Endothelial cell of umbilical vein (primary cell): ENCODE measurements around the gene SFRP2. TPM values are rescaled to one million over a fixed set of nuclear protein-coding genes. Genes with fewer than 3 reads are reported as not detected.

Experiments used
- BruUV-seq: library from RNA; stranded (reverse); fragments of 400-500 nt; replicated peaks from 2 replicates; lab custom pipeline; 2021; lab: Mats Ljungman, UMichigan
- CTCF ChIA-PET: fragments of 300-600, 350-600 bp; sonication (Branson Sonifier 250); formaldehyde crosslinking; loops from one replicate; lab custom pipeline; 2021; ENCODE audit warnings: antibody characterized with exemption, inconsistent platforms; lab: Charles Lee
- POLR2A ChIA-PET: fragments of 300-600, 350-600 bp; sonication (Branson Sonifier 250); formaldehyde crosslinking; loops from one replicate; lab custom pipeline; 2021; ENCODE audit warnings: antibody characterized with exemption, inconsistent platforms; lab: Charles Lee
- DNase-seq: peaks from one replicate; pipeline ENCODE4 v3.0.0-alpha.2; 2011; ENCODE audit warnings: low read depth, low spot score
- FAIRE-seq: peaks from 2 replicates; lab custom pipeline; 2011; peaks lifted over from hg19 to GRCh38; lab: Jason Lieb, UNC
- H2AFZ ChIP-seq: 2 replicates; pipeline ENCODE4 v1.6.0; 2012; ENCODE audit warnings: low read depth, low read length, control low read depth, inconsistent platforms
- H3K27ac ChIP-seq: 2 replicates; pipeline ENCODE4 v1.5.1; 2011; ENCODE audit warnings: low read depth, mild to moderate bottlenecking, control low read depth, low read length, moderate library complexity; ENCODE audit not compliant: insufficient read depth
- H3K27me3 ChIP-seq, 2 experiments: 2 replicates each; pipeline versions ENCODE4 v1.6.0 to v1.6.1; 2011; ENCODE audit warnings: low read length in 2 of 2, mixed read lengths in 1 of 2; ENCODE audit not compliant: control insufficient read depth in 2 of 2, insufficient read depth in 2 of 2
- H3K36me3 ChIP-seq, 2 experiments: 2 replicates in 1 of 2; 3 replicates in 1 of 2; pipeline ENCODE4 v1.5.1; 2011; ENCODE audit warnings: low read length in 2 of 2, mild to moderate bottlenecking in 1 of 2, moderate library complexity in 1 of 2; ENCODE audit not compliant: control insufficient read depth in 2 of 2, insufficient read depth in 2 of 2; ENCODE audit errors: extremely low read depth in 1 of 2
- H3K4me1 ChIP-seq: 3 replicates; pipeline ENCODE4 v1.5.1; 2011; ENCODE audit warnings: mild to moderate bottlenecking, low read length; ENCODE audit not compliant: control insufficient read depth, insufficient read depth; ENCODE audit errors: extremely low read depth
- H3K4me2 ChIP-seq: 2 replicates; pipeline ENCODE4 v1.6.1; 2011; ENCODE audit warnings: low read length, control low read depth, mixed read lengths; ENCODE audit not compliant: insufficient read depth
- H3K4me3 ChIP-seq, 3 experiments: fragments of 200-600 bp in 1 of 3; sonication (generic), shearing (Covaris generic) in 1 of 3; replicated peaks in 1 of 3; 2 replicates each; pipeline ENCODE4 v1.5.1; 2011 to 2016; ENCODE audit warnings: control low read depth in 3 of 3, low read length in 3 of 3, mild to moderate bottlenecking in 2 of 3, inconsistent platforms in 1 of 3, low read depth in 1 of 3, moderate library complexity in 1 of 3; ENCODE audit not compliant: insufficient read depth in 1 of 3
- H3K79me2 ChIP-seq: 2 replicates; pipeline ENCODE4 v1.6.0; 2012; ENCODE audit warnings: low read length, inconsistent platforms; ENCODE audit not compliant: control insufficient read depth, insufficient read depth
- H3K9ac ChIP-seq: replicated peaks from 2 replicates; pipeline ENCODE3; 2011; ENCODE audit warnings: low read length, control low read depth; ENCODE audit not compliant: insufficient read depth; ENCODE audit errors: extremely low read depth
- H3K9me1 ChIP-seq: replicated peaks from 3 replicates; pipeline ENCODE4 v1.6.0; 2011; ENCODE audit warnings: mild to moderate bottlenecking, low read length; ENCODE audit not compliant: control insufficient read depth, insufficient read depth; ENCODE audit errors: extremely low read depth
- H3K9me3 ChIP-seq: replicated peaks from 2 replicates; pipeline ENCODE4 v1.5.1; 2012; ENCODE audit warnings: low read length, inconsistent platforms; ENCODE audit not compliant: control insufficient read depth, insufficient read depth
- H4K20me1 ChIP-seq: replicated peaks from 2 replicates; pipeline ENCODE3; 2011; ENCODE audit warnings: mild to moderate bottlenecking, low read length; ENCODE audit not compliant: control insufficient read depth, insufficient read depth; ENCODE audit errors: extremely low read depth
- CTCF ChIP-seq, 2 donors: IDR thresholded peaks; 1 replicate in 1 of 2; 2 replicates in 1 of 2; pipeline ENCODE4 v1.5.1; 2011; ENCODE audit warnings: low read length in 2 of 2, mild to moderate bottlenecking in 2 of 2, moderate library complexity in 2 of 2, control low read depth in 1 of 2, inconsistent platforms in 1 of 2, low read depth in 1 of 2; ENCODE audit not compliant: insufficient read depth in 1 of 2; ENCODE audit errors: extremely low read depth in 1 of 2
- EZH2 ChIP-seq: IDR thresholded peaks from 2 replicates; pipeline ENCODE4 v1.6.1; 2012; ENCODE audit warnings: borderline replicate concordance, low read depth, mild to moderate bottlenecking, moderate library complexity, low read length, inconsistent platforms; ENCODE audit not compliant: severe bottlenecking
- FOS ChIP-seq: IDR thresholded peaks from 2 replicates; pipeline ENCODE4 v1.6.1; 2011; ENCODE audit warnings: mild to moderate bottlenecking, low read length, moderate library complexity, borderline replicate concordance; ENCODE audit not compliant: insufficient read depth
- GATA2 ChIP-seq: IDR thresholded peaks from 2 replicates; pipeline ENCODE4 v1.7.0; 2011; ENCODE audit warnings: low read depth, mild to moderate bottlenecking, moderate library complexity, mixed read lengths, low read length; ENCODE audit not compliant: insufficient read length, insufficient read depth
- JUN ChIP-seq: IDR thresholded peaks from 2 replicates; pipeline ENCODE4 v1.6.1; 2011; ENCODE audit warnings: borderline replicate concordance, low read depth; ENCODE audit not compliant: insufficient read length, insufficient read depth
- MAX ChIP-seq: IDR thresholded peaks from 2 replicates; pipeline ENCODE4 v1.6.1; 2011; ENCODE audit not compliant: insufficient read depth, insufficient read length
- MYC ChIP-seq: IDR thresholded peaks from one replicate; pipeline ENCODE4 v1.6.1; 2011; ENCODE audit warnings: mild to moderate bottlenecking, low read depth, low read length
- POLR2A ChIP-seq: IDR thresholded peaks from 2 replicates; pipeline ENCODE4 v1.6.1; 2012; ENCODE audit warnings: low read depth, mild to moderate bottlenecking, control low read depth, low read length
- POLR2AphosphoS5 ChIP-seq: IDR thresholded peaks from 2 replicates; pipeline ENCODE4 v1.6.1; 2012; ENCODE audit warnings: low read depth, mild to moderate bottlenecking, control low read depth, low read length, moderate library complexity; ENCODE audit not compliant: insufficient read depth
- dilution Hi-C: fragments of 300-500 bp; cut with MboI; formaldehyde crosslinking; loops from one replicate; pipeline ENCODE4 v1.15.0; 2019; ENCODE audit warnings: low sequenced_read_pairs; ENCODE audit not compliant: extremely low pct_ligation_motif_present
- intact Hi-C: fragments of 100-400 bp; cut with micrococcal nuclease; formaldehyde crosslinking; loops from one replicate; pipeline ENCODE4 v1.10.0; 2022
- polyA plus RNA-seq, 4 experiments: library from polyadenylated mRNA; depleted of rRNA in 3 of 4; stranded (reverse) in 3 of 4; unstranded in 1 of 4; fragments of >200 nt; gene quantifications; 2 replicates each; pipeline versions ENCODE4 v1.2.1 to v1.2.3, GENCODE V29; 2011 to 2012; ENCODE audit warnings: missing spikeins in 1 of 4
- total RNA-seq: library from RNA; stranded (reverse); gene quantifications from 2 replicates; pipeline ENCODE4 v1.2.3, GENCODE V29; 2021

Gene SFRP2
- total and polyA plus RNA-seq, 2 donors (not counting 3 experiments of a cell fraction or from before 2014, with no cell fraction given), result 0.04 TPM; not detected in 1

- ChIA-PET CTCF (interaction anchor here (0.9 to 5.8 kb wide), 4 partner anchors 10 to 114 kb away, joined by 3 to 96 read pairs (median 4); no protein-coding TSS in a partner anchor), POLR2A (no interaction called here)
- TF ChIP-seq JUN, result no peak
- TF ChIP-seq FOS, result no peak
- no peak for TF ChIP-seq MAX
- no peak for TF ChIP-seq POLR2A
- no peak for TF ChIP-seq CTCF (IDR thresholded peaks at IDR 0.05; ENCODE audit: extremely low read depth in 1 of 2, insufficient read depth in 1 of 2, low read depth in 1 of 2, low read length in 2 of 2)
- TF ChIP-seq MYC, result no peak
- no peak for TF ChIP-seq POLR2AphosphoS5
- no peak for TF ChIP-seq GATA2
- no peak for TF ChIP-seq EZH2
- no TSS peak for BruUV-seq
- Histone ChIP-seq H3K4me2 (no peak overlapping the region), H3K9ac (no peak overlapping the region), H4K20me1 (no peaks in the 10 kb centered on the region), H3K36me3 (no peaks in the 10 kb centered on the region), H3K79me2 (no peaks in the 10 kb centered on the region), H3K4me1 (no peaks in the 10 kb centered on the region), H3K27ac (no peak overlapping the region), H3K27me3 (peaks cover 3 to 7% of the 10 kb centered on the region in 2 experiments), H3K9me3 (no peaks in the 10 kb centered on the region), H3K9me1 (no peaks in the 10 kb centered on the region), H3K4me3 (no peak overlapping the region), H2AFZ (no peak overlapping the region)
- dilution Hi-C loops (no loop called here), intact Hi-C loops (no loop called here)
- FAIRE-seq (no peak), DNase-seq (no peak)
Measured at GRCh38 chr4:153748378-153748777, 40.5 kb downstream of the SFRP2 start.
